Left ventricle myocardium inferior (tissue), 1 donor: ENCODE data around the gene ZNF385D. TPM values are rescaled to one million over a fixed set of nuclear protein-coding genes. Genes with fewer than 3 reads are reported as not detected.

ENCODE experiments used
- DNase-seq: peaks from one replicate; pipeline ENCODE4 v3.0.0-alpha.2; 2020
- H3K27ac ChIP-seq: fragments of 200-600 bp; replicated peaks from 2 replicates; pipeline ENCODE4 v1.8.0; 2021
- H3K27me3 ChIP-seq: fragments of 200-600 bp; 2 replicates; pipeline ENCODE4 v1.8.0; 2021; ENCODE audit warnings: low read depth
- H3K36me3 ChIP-seq: fragments of 200-600 bp; 2 replicates; pipeline ENCODE4 v1.8.0; 2021
- H3K4me1 ChIP-seq: fragments of 200-600 bp; 2 replicates; pipeline ENCODE4 v1.8.0; 2021
- H3K4me3 ChIP-seq: fragments of 200-600 bp; 2 replicates; pipeline ENCODE4 v1.8.0; 2021; ENCODE audit warnings: mild to moderate bottlenecking, moderate library complexity
- H3K9me3 ChIP-seq: fragments of 200-600 bp; replicated peaks from 2 replicates; pipeline ENCODE4 v1.8.0; 2021
- intact Hi-C: fragments of 100-400 bp; cut with micrococcal nuclease; formaldehyde crosslinking; loops from one replicate; pipeline ENCODE4 v1.11.0; 2022
- total RNA-seq: library from RNA; stranded (reverse); fragmentation: NEBNext Ultra II Directional; extraction: Animal tissue kit (Norgen Biotek cat#: 25700); gene quantifications from one replicate; pipeline ENCODE4 v1.2.1, GENCODE V29; 2021
- TF ChIP-seq, protein P1 (sequence below): fragments of 200-600 bp; IDR thresholded peaks from 2 replicates; pipeline ENCODE4 v1.8.0; 2021; ENCODE audit warnings: antibody characterized with exemption, mild to moderate bottlenecking, borderline replicate concordance
- donor health status: DM: no; HTN: yes; CAD: no; lungs with severe emphysema.

The ZNF385D gene
- total RNA-seq, 1 donor from 2014 or later: 2.3 TPM

DNA sequence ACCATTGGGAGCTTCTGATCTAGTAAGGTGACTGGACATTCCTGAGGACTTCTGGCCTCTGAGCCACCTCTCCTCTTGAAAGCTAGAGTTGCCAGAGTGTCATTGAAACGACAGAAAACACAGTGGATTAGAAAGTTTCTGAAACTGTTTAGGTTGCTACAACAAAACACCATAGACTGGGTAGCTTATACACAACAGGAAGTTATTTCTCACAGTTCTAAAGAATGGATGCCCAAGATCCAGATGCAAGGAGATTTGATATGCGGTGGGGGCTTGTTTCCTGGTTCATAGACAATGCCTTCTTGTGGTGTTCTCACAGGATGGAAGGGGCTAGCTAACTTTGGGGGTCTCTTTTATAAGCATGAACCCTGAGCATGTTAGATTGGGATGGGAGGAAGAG, 43.3 kb upstream of the ZNF385D start:
- no peak for DNase-seq
- Histone ChIP-seq H3K4me3 (no peak overlapping the region), H3K27ac (peak overlapping the region; percentile 85), H3K9me3 (peaks cover 4% of the 10 kb centered on the region), H3K27me3 (no peaks in the 10 kb centered on the region), H3K4me1 (peaks cover 63% of the 10 kb centered on the region), H3K36me3 (no peaks in the 10 kb centered on the region)
- intact Hi-C loops: no loop called here
- TF ChIP-seq, protein P1, sequence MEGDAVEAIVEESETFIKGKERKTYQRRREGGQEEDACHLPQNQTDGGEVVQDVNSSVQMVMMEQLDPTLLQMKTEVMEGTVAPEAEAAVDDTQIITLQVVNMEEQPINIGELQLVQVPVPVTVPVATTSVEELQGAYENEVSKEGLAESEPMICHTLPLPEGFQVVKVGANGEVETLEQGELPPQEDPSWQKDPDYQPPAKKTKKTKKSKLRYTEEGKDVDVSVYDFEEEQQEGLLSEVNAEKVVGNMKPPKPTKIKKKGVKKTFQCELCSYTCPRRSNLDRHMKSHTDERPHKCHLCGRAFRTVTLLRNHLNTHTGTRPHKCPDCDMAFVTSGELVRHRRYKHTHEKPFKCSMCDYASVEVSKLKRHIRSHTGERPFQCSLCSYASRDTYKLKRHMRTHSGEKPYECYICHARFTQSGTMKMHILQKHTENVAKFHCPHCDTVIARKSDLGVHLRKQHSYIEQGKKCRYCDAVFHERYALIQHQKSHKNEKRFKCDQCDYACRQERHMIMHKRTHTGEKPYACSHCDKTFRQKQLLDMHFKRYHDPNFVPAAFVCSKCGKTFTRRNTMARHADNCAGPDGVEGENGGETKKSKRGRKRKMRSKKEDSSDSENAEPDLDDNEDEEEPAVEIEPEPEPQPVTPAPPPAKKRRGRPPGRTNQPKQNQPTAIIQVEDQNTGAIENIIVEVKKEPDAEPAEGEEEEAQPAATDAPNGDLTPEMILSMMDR: no peak

DNA sequence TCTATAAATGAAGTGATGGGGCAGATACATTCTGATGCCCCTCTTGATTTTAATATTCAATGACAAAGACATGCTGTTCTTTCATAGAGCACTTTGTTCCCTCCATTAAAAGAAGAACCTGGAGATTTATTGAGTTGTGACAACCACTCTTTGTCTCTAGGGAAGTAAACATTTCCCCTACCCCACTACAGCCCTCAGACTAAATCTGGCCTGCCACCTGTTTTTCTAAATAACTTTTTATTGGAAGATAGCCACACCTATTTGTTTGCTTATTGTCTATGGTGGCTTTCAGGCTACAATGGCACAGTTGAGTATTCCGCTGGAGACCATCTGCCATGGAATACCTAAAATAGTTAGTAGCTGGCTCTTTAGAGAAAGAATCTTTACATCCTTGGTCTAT, 41.2 kb upstream of the ZNF385D start:
- peaks cover 63% of the 10 kb centered on the region for H3K4me1 ChIP-seq

DNA sequence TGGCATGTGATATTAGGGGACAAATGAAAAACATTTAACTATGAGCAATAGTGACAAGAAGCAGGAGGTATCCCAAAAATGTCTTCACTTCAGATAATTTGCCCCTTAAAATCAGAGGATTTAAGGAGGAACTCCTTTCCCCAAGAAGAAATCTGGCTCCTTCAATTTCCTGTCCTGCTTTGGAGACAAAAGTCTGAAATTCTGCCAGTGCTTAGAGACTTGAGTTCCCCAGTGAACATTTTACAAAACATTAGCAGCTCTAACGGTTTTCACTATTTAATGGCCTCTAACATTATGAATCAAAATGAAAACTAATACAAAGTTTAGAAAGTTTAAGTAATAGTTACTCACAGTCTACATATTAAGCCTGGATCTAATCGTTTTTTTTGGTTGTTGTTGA, 40.3 kb upstream of the ZNF385D start:
- Histone ChIP-seq H3K4me3 (no peak overlapping the region), H3K9me3 (no peaks in the 10 kb centered on the region), H3K27ac (peak overlapping the region; percentile 79), H3K27me3 (no peaks in the 10 kb centered on the region), H3K36me3 (no peaks in the 10 kb centered on the region), H3K4me1 (peaks cover 69% of the 10 kb centered on the region)
- intact Hi-C loops: no loop called here
- TF ChIP-seq, protein P1: no peak
- DNase-seq: no peak

More for the DNA sequence above, 41.2 kb upstream of the ZNF385D start:
- no peak for DNase-seq
- intact Hi-C loops: no loop called here
- H3K36me3 ChIP-seq: no peaks in the 10 kb centered on the region
- no peaks in the 10 kb centered on the region for H3K27me3 ChIP-seq
- H3K9me3 ChIP-seq: no peaks in the 10 kb centered on the region
- no peak overlapping the region for H3K4me3 ChIP-seq
- H3K27ac ChIP-seq: peak overlapping the region; percentile 79
- TF ChIP-seq, protein P1: no peak

DNA sequence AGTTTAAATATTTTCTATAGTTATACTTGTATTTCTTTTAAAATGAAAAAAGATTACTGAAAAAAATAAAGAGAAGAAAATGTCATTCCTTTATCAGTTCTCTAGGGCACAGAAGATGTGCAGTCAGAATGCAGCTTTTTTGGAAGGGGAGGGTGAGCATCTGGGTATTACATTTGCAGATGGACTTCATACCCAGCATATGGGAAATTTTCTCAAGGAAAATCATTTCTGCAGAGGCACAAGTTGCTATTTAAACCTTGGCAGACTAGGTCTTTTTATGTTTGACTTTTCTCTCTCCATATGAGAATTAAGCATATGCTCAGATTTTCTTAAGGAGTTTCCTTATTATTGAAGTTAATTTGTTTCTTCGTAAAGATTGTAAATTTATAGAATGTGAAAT, 39.5 kb upstream of the ZNF385D start:
- Histone ChIP-seq H3K4me3 (no peak overlapping the region), H3K27me3 (no peaks in the 10 kb centered on the region), H3K36me3 (no peaks in the 10 kb centered on the region), H3K4me1 (peaks cover 69% of the 10 kb centered on the region), H3K27ac (peak overlapping the region; percentile 79), H3K9me3 (no peaks in the 10 kb centered on the region)
- intact Hi-C loops: no loop called here
- TF ChIP-seq, protein P1: no peak
- no peak for DNase-seq

- no peaks in the 10 kb centered on the region for H3K9me3 ChIP-seq
- no peaks in the 10 kb centered on the region for H3K27me3 ChIP-seq
- no peaks in the 10 kb centered on the region for H3K36me3 ChIP-seq
- H3K4me1 ChIP-seq: peaks cover 66% of the 10 kb centered on the region
- peak overlapping the region; percentile 79 for H3K27ac ChIP-seq
- no peak overlapping the region for H3K4me3 ChIP-seq
- DNase-seq: no peak
- intact Hi-C loops: no loop called here
- TF ChIP-seq, protein P1: no peak
Observed at GRCh38 chr3:21789730-21790129, 38.7 kb upstream of the ZNF385D start.

- H3K4me3 ChIP-seq: no peak overlapping the region
- no peaks in the 10 kb centered on the region for H3K27me3 ChIP-seq
- intact Hi-C loops: no loop called here
- H3K4me1 ChIP-seq: peaks cover 50% of the 10 kb centered on the region
- H3K9me3 ChIP-seq: no peaks in the 10 kb centered on the region
- H3K27ac ChIP-seq: peak overlapping the region; percentile 80
- H3K36me3 ChIP-seq: no peaks in the 10 kb centered on the region
- no peak for DNase-seq
- TF ChIP-seq, protein P1: no peak
Observed at GRCh38 chr3:21786438-21786797, 35.4 kb upstream of the ZNF385D start.
